ENCODE measurements around the gene FAR1.

DNA sequence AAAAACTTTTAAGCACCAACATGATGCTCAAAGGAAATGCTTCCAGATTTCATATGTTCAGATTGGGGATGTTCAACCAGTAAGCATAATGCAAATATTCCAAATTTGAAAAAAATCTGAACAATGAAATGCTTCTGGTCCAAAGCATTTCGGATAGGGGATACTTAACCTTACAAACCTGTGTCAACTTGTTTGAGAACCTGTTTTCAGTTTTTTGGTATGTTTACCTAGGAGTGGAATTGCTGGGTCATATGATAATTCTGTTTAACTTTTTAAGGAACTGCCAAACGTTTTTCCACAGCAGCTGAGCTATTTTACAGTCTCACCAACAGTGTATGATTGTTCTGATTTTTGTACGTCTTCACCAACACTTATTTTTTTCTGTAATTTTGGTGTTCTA, 23.7 kb downstream of the FAR1 start:
- no peak for TF ChIP-seq POLR2A (IDR thresholded peaks at IDR 0.05)
- TF ChIP-seq, protein P1, sequence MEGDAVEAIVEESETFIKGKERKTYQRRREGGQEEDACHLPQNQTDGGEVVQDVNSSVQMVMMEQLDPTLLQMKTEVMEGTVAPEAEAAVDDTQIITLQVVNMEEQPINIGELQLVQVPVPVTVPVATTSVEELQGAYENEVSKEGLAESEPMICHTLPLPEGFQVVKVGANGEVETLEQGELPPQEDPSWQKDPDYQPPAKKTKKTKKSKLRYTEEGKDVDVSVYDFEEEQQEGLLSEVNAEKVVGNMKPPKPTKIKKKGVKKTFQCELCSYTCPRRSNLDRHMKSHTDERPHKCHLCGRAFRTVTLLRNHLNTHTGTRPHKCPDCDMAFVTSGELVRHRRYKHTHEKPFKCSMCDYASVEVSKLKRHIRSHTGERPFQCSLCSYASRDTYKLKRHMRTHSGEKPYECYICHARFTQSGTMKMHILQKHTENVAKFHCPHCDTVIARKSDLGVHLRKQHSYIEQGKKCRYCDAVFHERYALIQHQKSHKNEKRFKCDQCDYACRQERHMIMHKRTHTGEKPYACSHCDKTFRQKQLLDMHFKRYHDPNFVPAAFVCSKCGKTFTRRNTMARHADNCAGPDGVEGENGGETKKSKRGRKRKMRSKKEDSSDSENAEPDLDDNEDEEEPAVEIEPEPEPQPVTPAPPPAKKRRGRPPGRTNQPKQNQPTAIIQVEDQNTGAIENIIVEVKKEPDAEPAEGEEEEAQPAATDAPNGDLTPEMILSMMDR (IDR thresholded peaks at IDR 0.05), result no peak
